Endodermal cell (in vitro differentiated cells): ENCODE data around the gene FBLN5. TPM values are rescaled to one million over a fixed set of nuclear protein-coding genes. Genes with fewer than 3 reads are reported as not detected.
A peak's percentile ranks its signal among the peaks of the same experiment; 100 is the strongest.

Experiments
- DNase-seq: peaks from one replicate; pipeline ENCODE4 v3.0.0-alpha.2; 2017
- H3K27ac ChIP-seq: 2 replicates; pipeline ENCODE4 v1.5.1; 2013; ENCODE audit warnings: mild to moderate bottlenecking, low read depth, low read length, moderate library complexity
- H3K27me3 ChIP-seq: 2 replicates; pipeline ENCODE4 v1.6.1; 2013; ENCODE audit warnings: mild to moderate bottlenecking, low read length, moderate library complexity; ENCODE audit not compliant: insufficient read depth, control insufficient read depth, poor library complexity, severe bottlenecking
- H3K36me3 ChIP-seq: 2 replicates; pipeline ENCODE4 v1.7.0; 2013; ENCODE audit warnings: mild to moderate bottlenecking, low read length, moderate library complexity; ENCODE audit not compliant: control insufficient read depth, insufficient read depth
- H3K4me1 ChIP-seq: one replicate; pipeline ENCODE4 v1.7.0; 2013; ENCODE audit warnings: low read length; ENCODE audit not compliant: control insufficient read depth, insufficient read depth
- H3K4me3 ChIP-seq: 2 replicates; pipeline ENCODE4 v1.5.1; 2013; ENCODE audit warnings: mild to moderate bottlenecking, low read length, moderate library complexity
- H3K9ac ChIP-seq: 2 replicates; pipeline ENCODE4 v1.6.1; 2013; ENCODE audit warnings: mild to moderate bottlenecking, low read length, moderate library complexity; ENCODE audit not compliant: poor library complexity, severe bottlenecking; ENCODE audit errors: extremely low read depth
- H3K9me3 ChIP-seq: 2 replicates; pipeline ENCODE4 v1.6.1; 2013; ENCODE audit warnings: mild to moderate bottlenecking, low read length, moderate library complexity; ENCODE audit not compliant: control insufficient read depth
- H3K27ac Mint-ChIP-seq: 2 replicates; pipeline ENCODE4 v1.8.0; 2020; ENCODE audit warnings: mixed read lengths
- H3K27me3 Mint-ChIP-seq: 2 replicates; pipeline ENCODE4 v1.8.0; 2021; ENCODE audit warnings: mild to moderate bottlenecking, mixed read lengths; ENCODE audit not compliant: insufficient read depth
- H3K36me3 Mint-ChIP-seq: 2 replicates; pipeline ENCODE4 v1.8.0; 2020; ENCODE audit warnings: low read depth, mixed read lengths
- H3K4me1 Mint-ChIP-seq: 2 replicates; pipeline ENCODE4 v1.8.0; 2020; ENCODE audit warnings: mixed read lengths
- H3K4me3 Mint-ChIP-seq: 2 replicates; pipeline ENCODE4 v1.8.0; 2020; ENCODE audit warnings: mild to moderate bottlenecking, moderate library complexity, mixed read lengths
- H3K9me3 Mint-ChIP-seq: 2 replicates; pipeline ENCODE4 v1.8.0; 2020; ENCODE audit warnings: mild to moderate bottlenecking, mixed read lengths
- CTCF ChIP-seq: fragments of 200-600 bp; sonication (generic); conservative IDR thresholded peaks from 2 replicates; pipeline ENCODE4 v1.5.0; 2021; ENCODE audit warnings: antibody characterized with exemption, mild to moderate bottlenecking
- WGBS, 2 experiments: methylation state at CpG; one replicate each; pipeline versions ENCODE4 v1.1.5 to v1.1.7; 2013; ENCODE audit warnings: missing lambda C conversion rate in 2 of 2, mixed read lengths in 1 of 2; ENCODE audit not compliant: insufficient coverage in 1 of 2, insufficient read length in 1 of 2; 5-methylcytosine and 5-hydroxymethylcytosine counted together
- total RNA-seq, 2 donors: library from RNA; stranded (reverse); fragmentation: NEBNext Ultra II Directional in 1 of 2; extraction: Animal tissue kit (Norgen Biotek cat#: 25700) in 1 of 2; gene quantifications; 2 replicates in 1 of 2; 3 replicates in 1 of 2; pipeline ENCODE4 v1.2.1, GENCODE V29; 2021

Gene FBLN5
- total RNA-seq, 2 donors from 2014 or later: 4.0 to 4.8 TPM

- H3K4me1 ChIP-seq: no peaks in the 10 kb centered on the region
- peak; percentile 46 for TF ChIP-seq CTCF
- H3K4me3 ChIP-seq: peak overlapping the region; percentile 79
- peak overlapping the region; percentile 84 for H3K27ac Mint-ChIP-seq
- H3K9me3 ChIP-seq: no peaks in the 10 kb centered on the region
- no peaks in the 10 kb centered on the region for H3K36me3 ChIP-seq
- H3K27ac ChIP-seq: no peak overlapping the region
- peak; percentile 97 for DNase-seq
- peak overlapping the region; percentile 48 for H3K9ac ChIP-seq
- no peaks in the 10 kb centered on the region for H3K27me3 Mint-ChIP-seq
- H3K36me3 Mint-ChIP-seq: no peaks in the 10 kb centered on the region
- WGBS, 2 experiments: 0 to 1% methylated on average over 18 to 78 of the region's 84 CpGs
- H3K27me3 ChIP-seq: peaks cover 50% of the 10 kb centered on the region
- H3K9me3 Mint-ChIP-seq: no peaks in the 10 kb centered on the region
- H3K4me1 Mint-ChIP-seq: peaks cover 5% of the 10 kb centered on the region
- peak overlapping the region; percentile 70 for H3K4me3 Mint-ChIP-seq
Measured at GRCh38 chr14:91835920-91836843, 111.3 kb downstream of the FBLN5 start.

- Histone ChIP-seq H3K9ac (peak overlapping the region; percentile 48), H3K4me1 (no peaks in the 10 kb centered on the region), H3K36me3 (no peaks in the 10 kb centered on the region), H3K9me3 (no peaks in the 10 kb centered on the region), H3K4me3 (peak overlapping the region; percentile 79), H3K27me3 (peaks cover 44% of the 10 kb centered on the region), H3K27ac (no peak overlapping the region)
- DNase-seq: no peak
- peaks cover 7% of the 10 kb centered on the region for H3K4me1 Mint-ChIP-seq
- no peak for TF ChIP-seq CTCF
- no peaks in the 10 kb centered on the region for H3K36me3 Mint-ChIP-seq
- H3K4me3 Mint-ChIP-seq: peak overlapping the region; percentile 70
- no peaks in the 10 kb centered on the region for H3K27me3 Mint-ChIP-seq
- H3K9me3 Mint-ChIP-seq: no peaks in the 10 kb centered on the region
- WGBS, 2 experiments: 12 to 50% methylated on average over 2 to 19 of the region's 19 CpGs
- no peak overlapping the region for H3K27ac Mint-ChIP-seq
Measured at GRCh38 chr14:91835197-91835919, 112.1 kb downstream of the FBLN5 start.

- WGBS, 2 experiments: 68% methylated on average over 2 of the region's 2 CpGs
- Histone ChIP-seq H3K27ac (no peak overlapping the region), H3K27me3 (peaks cover 37% of the 10 kb centered on the region), H3K4me3 (no peak overlapping the region), H3K36me3 (no peaks in the 10 kb centered on the region), H3K9me3 (no peaks in the 10 kb centered on the region), H3K9ac (no peak overlapping the region), H3K4me1 (no peaks in the 10 kb centered on the region)
- Mint-ChIP-seq H3K27ac (no peak overlapping the region), H3K27me3 (no peaks in the 10 kb centered on the region), H3K9me3 (no peaks in the 10 kb centered on the region), H3K4me1 (peaks cover 7% of the 10 kb centered on the region), H3K4me3 (no peak overlapping the region), H3K36me3 (no peaks in the 10 kb centered on the region)
- TF ChIP-seq CTCF: peak; percentile 60
- no peak for DNase-seq
Measured at GRCh38 chr14:91834571-91834970, 112.9 kb downstream of the FBLN5 start.
